H4 (cell line): Measurements from ENCODE around the gene KAT6B. TPM values are rescaled to one million over a fixed set of nuclear protein-coding genes. Genes with fewer than 3 reads are reported as not detected.

Experiments used
- DNase-seq: peaks from one replicate; pipeline ENCODE4 v3.0.0-alpha.2; 2015; ENCODE audit warnings: low spot score
- total RNA-seq: library from RNA; depleted of rRNA; stranded (reverse); fragments of >200 nt; shearing (Covaris generic); gene quantifications from 2 replicates; pipeline ENCODE4 v1.2.3, GENCODE V29; 2014

KAT6B gene
- total RNA-seq, 1 experiment from 2014 or later, result 4.9 TPM

DNA sequence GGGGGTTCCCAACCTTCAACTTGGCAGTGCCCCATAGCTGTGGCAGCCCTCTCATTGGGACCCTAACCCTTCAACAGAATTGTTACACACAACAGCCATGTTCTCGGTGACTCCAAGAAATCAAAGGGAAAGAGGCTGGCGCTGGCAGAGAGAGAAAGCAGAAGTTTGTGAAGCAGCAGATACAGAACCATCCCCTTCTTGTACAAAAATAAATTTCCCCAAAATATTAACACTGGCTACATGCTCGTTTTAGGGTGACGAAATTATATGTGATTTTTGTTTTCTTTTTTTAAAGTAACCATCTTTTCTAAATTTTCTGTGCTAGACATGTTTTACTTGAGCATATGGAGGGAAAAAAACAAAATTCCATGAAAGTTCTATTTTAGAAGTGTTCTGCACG is 239.9 kb downstream of the KAT6B start:
- no peak for DNase-seq

DNA sequence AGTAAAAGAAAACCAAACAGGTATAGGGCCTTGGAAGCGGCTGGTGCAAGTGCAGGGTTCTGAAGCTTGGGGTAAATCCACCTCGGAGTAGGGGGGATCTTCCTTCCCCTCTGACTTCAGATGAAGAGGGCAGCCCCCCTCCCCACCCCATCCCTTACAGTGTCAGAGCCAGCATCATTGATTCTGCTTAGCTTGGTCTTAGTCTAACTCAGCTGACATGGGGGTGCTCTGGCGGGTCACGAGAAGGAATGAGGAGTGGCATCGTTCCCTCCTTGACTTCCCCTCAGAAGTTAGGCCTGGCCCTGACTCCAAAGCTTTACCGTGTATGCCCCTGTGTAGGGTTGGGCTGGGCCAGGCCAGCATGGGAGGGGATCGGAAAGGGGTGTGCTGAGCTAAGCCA is 240.9 kb downstream of the KAT6B start:
- DNase-seq, result no peak

DNA sequence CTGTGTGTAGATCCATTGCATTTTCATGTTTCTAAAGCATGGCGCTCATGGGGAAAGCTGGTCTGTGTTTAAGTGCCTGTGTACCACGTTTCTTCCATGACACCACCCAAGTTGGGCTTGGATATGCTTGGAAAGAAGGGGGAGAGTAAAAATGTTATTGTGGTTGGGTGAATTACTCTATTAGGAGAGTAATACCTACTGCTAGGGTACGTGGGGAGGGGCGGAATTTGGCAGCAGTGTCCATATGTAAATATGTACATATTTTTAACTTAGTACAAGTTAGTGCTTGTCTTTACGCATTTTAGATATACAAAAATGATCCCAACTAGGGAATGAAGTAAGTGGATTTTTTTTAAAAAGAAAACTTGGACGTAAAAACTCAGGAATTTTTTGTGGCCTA is 242.1 kb downstream of the KAT6B start:
- DNase-seq, result no peak

DNA sequence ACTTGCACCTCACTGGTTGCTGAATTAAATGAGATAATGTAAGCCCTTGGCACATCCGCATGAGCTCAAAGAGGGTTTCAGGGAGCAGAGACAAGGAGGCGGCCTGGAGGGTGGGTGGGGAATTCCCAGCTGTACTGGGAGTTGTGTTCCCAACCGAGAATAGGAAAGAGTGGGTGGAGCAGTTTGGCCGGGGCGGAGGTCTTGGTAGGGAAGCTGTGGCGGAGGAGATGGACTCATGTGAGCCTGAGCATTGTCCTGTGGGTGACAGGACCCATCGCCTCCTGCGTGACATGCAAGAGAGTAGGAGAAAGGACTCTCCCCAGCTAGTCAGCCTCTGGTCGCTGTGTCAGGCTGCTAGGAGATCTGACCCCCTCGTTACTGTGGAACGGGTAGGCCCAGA is 244.1 kb downstream of the KAT6B start:
- no peak for DNase-seq

DNA sequence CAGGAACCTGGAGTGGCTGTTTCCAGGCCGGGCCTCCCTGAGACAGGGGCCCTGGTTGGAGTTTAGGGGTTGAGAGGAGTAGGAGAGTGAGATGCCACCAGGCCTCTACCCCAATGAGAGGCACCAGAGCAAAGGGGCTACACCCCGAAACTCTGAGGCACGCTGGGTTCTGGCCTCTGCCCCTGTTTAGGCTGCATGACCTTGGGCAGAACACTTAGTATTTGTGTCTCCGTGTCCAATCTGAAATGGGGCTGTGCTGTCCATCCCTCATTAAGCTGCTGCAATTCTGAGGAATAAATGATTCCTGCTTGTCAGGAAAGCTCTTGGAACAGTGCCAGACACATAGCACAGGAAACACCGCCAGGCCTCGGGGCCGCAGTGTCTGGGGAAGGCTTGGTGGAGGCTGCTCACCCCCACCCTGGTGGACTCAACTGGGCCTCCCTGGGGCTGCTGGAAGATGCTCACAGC is 244.6 kb downstream of the KAT6B start:
- no peak for DNase-seq

DNA sequence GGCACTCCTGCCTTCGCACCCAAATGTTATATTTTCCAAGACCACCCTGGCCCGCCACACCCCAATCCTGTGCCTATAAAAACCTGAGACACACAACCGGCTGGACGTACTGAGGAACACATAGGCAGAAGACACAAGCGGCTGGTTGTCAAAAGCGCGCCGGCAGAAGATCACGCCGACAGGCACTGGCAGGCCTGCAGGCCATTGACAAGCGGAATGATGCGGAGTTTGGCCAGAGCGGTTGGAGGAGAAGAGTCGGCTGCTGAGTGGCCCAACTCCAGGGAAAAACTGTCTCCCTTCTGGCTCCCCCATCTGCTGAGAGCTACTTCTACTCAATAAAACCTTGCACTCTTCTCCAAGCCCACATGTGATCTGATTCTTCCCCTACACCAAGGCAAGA is 245.4 kb downstream of the KAT6B start:
- no peak for DNase-seq

DNA sequence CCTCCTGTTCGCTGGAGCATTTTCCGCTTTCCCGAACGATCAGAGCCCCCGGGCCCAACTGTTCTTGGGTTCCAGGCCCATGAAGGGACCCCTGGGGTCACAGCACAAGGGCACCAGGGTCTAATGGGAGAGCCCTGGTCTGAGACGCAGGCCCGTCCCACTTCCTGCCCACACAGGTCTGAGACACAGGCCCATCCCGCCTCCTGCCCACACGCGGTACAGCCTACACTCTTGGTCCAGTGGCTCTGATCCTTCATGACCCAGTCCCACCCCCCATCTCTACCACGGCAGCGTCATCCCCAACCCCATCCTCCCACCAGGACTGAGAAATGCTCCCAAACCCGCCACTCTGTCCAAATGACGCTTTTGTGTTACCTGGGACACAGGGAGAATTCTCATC is 246.3 kb downstream of the KAT6B start:
- no peak for DNase-seq

DNA sequence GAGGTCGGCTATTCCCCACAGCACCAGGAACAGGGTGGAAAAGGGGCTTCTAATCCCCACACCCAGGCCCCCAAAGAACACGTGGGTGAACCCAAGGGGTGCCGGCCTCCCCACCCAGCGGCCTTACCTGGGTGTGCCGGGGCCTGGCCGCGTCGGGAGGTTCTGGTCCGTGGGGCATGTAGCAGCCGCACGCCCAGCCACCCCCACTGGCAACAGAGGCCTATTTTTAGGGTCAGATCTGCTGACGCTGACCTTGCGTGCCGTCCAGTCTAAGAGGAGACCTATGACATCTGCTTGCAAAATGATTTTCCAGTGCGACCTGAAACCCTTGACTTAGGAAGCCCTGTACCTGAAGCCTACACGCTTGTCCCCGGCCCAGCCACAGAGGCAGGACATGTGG is 247.0 kb downstream of the KAT6B start:
- no peak for DNase-seq

DNA sequence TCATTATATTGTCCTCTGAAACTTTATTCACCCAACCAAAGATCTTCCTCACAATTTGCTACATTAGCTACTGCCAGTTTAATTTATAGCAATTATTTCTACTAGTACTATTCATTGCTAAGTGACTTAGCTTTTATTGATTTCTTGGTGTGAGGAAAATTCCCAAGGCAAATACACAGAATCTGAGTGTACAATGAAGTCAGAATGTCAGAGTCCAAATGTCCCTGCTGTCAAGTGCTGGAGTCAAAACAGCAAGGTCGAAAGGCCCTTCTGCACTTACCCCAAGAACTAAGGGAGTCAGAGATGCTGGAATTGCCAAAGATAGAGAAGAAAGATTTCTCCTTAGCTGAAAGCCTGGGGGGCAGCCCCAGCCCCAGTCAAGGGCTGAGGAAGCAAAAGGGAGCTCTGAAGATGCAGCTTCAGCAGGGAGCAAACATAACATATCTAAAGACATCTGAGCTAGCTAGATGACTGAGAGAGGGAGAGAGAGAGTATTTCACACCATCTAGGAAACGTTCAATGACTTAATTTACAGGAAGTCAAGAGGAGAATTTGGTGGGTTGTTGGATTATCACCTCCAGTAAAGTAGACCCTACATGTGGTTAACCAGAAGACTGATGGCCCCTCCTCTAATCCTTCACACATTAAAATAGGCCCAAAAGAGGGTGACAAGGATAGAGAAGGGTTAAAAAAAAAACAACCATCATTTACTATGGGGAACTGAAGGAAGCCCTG is 248.5 kb downstream of the KAT6B start:
- DNase-seq, result no peak

DNA sequence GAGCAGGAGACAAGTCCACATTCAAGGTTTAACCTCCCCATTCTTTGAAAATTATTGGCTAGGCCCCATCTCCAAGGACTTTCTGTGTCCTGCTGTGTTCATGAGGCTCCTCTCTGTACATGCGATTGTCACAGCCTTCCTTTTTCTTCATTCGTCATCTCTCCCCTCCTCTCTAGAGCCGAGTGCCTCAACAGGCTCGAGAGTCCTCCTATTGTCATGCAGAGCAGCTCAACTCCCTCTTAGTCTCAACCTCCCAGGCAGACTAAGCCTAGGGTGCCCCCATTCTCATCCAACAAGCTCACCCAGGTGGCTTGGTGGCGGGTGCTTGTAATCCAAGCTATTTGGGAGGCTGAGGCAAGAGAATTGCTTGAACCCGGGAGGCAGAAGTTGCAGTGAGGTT is 249.9 kb downstream of the KAT6B start:
- DNase-seq, result no peak

DNA sequence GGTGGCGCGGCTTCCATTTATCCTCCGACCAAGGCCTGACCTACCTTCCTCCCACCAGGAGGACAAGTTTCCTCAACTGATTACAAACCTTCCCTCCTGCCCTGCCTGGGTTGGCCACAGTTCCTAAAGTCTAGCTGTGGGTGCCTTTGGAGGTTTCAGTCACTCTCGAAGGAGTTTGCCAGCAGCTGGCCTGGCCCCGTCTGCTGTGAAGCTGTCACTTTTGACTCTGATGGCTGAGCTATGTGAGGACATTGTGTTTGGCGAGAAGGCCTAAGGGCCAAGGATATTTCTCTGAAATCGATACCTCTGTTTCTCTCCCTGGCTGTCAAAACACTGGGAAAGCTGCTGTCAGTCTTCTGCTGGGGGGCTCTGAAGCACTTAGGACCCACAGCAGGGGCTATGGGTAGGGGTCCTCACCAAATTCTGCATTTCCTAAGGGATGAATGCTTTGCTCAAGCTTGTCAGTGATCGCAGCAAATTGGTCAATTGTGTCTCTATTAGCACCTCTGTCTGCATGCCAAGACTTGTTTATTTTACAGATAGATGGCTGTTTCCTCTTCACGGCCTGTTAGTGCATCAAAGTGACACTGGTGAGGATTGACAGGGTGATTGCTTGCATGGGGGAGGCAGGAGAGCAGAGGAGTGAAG is 253.2 kb downstream of the KAT6B start:
- no peak for DNase-seq

DNA sequence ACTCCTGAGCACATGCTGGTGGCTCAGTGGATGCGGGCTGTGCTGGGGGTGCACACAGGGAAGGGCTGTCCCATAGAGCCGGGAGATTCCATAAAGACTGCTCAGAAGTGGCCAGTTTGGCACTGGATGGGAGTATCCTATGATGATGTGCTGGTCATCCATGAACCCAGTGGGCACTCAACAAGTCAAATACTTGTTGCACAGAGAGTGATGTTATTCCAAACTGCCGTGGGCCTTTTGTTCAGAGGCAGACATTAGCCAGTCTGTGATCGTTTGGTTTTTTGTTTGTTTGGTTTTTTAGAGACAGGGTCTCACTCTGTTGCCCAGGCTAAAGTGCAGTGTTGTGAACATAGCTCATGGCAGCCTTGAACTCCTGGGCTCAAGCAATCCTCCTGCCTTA is 254.2 kb downstream of the KAT6B start:
- DNase-seq, result no peak

DNA sequence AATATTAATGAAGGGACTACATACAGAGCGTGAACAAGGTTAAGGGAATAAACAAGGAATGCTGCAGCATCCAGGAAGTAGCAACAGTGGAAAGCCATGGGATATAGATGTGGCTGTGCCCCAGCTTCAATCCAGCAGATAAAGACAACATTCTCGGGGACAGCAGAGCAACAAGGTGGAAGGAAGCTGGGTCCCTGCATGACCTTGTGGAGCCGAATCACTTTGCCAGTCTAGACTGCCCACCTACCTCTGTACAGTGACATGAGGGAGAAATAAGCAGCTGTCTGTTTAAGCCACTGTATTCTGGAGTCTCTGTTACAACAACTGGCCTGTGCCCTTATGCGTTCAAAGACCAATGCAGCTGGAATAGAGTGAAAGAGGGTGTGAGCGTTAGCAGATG is 255.0 kb downstream of the KAT6B start:
- no peak for DNase-seq
